Glutamatergic neuron (in vitro differentiated cells): ENCODE data around the gene UBE3D. TPM values are rescaled to one million over a fixed set of nuclear protein-coding genes. Genes with fewer than 3 reads are reported as not detected.
"Not testable (repeated sequence)": the region's sequence is repeated elsewhere in the genome, so short reads cannot be mapped to it uniquely, and the experiment has no call there.

Experiments
- DNase-seq: peaks from one replicate; pipeline ENCODE4 v3.0.0; 2022
- H3K27ac Mint-ChIP-seq: one replicate; pipeline ENCODE4 v1.8.0; 2020; ENCODE audit warnings: mild to moderate bottlenecking, mixed read lengths, inconsistent platforms; ENCODE audit not compliant: unreplicated experiment
- H3K27me3 Mint-ChIP-seq: one replicate; pipeline ENCODE4 v1.8.0; 2020; ENCODE audit warnings: mild to moderate bottlenecking, moderate library complexity, mixed read lengths, inconsistent platforms; ENCODE audit not compliant: unreplicated experiment
- H3K36me3 Mint-ChIP-seq: one replicate; pipeline ENCODE4 v1.8.0; 2020; ENCODE audit warnings: mild to moderate bottlenecking, mixed read lengths, inconsistent platforms; ENCODE audit not compliant: unreplicated experiment
- H3K4me1 Mint-ChIP-seq: one replicate; pipeline ENCODE4 v1.8.0; 2020; ENCODE audit warnings: mild to moderate bottlenecking, low read depth, mixed read lengths, inconsistent platforms; ENCODE audit not compliant: unreplicated experiment
- H3K4me3 Mint-ChIP-seq: one replicate; pipeline ENCODE4 v1.8.0; 2020; ENCODE audit warnings: mild to moderate bottlenecking, mixed read lengths, inconsistent platforms; ENCODE audit not compliant: unreplicated experiment
- H3K9me3 Mint-ChIP-seq: one replicate; pipeline ENCODE4 v1.8.0; 2020; ENCODE audit warnings: mild to moderate bottlenecking, moderate library complexity, mixed read lengths, inconsistent platforms; ENCODE audit not compliant: unreplicated experiment
- CTCF ChIP-seq: fragments of 200-600 bp; sonication (generic); IDR thresholded peaks from one replicate; pipeline ENCODE4 v1.5.0; 2021; ENCODE audit not compliant: partially characterized antibody, unreplicated experiment
- total RNA-seq: library from RNA; stranded (reverse); fragmentation: NEBNext Ultra II Directional; extraction: Animal tissue kit (Norgen Biotek cat#: 25700); gene quantifications from one replicate; pipeline ENCODE4 v1.2.1, GENCODE V29; 2021; ENCODE audit not compliant: unreplicated experiment

The UBE3D gene
- total RNA-seq, 1 donor from 2014 or later: 12.3 TPM

DNA sequence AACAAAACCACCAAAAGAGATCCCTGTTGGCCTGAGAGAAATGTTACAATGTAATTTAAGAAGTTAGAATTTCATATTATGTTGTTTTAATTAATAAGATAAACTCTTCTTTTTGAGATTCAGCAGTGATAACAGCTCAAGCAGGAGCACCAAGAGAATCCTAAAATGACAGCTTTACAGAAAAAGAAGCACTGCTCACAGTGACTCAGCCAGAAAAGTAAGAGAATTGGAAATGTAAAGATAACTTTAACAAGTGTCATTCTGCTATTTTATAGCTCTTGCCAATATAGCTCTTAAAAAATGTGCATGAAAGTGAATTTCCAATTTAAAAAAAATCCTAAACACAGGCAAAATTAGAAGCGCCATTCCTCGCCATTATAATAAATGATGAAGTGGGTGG lies 111.3 kb downstream of the UBE3D start:
- H3K4me1 Mint-ChIP-seq: peaks cover 5% of the 10 kb centered on the region
- no peak for TF ChIP-seq CTCF
- no peaks in the 10 kb centered on the region for H3K36me3 Mint-ChIP-seq
- H3K27ac Mint-ChIP-seq: no peak overlapping the region
- no peaks in the 10 kb centered on the region for H3K9me3 Mint-ChIP-seq
- peaks cover 2% of the 10 kb centered on the region for H3K27me3 Mint-ChIP-seq
- no peak for DNase-seq
- no peak overlapping the region for H3K4me3 Mint-ChIP-seq

DNA sequence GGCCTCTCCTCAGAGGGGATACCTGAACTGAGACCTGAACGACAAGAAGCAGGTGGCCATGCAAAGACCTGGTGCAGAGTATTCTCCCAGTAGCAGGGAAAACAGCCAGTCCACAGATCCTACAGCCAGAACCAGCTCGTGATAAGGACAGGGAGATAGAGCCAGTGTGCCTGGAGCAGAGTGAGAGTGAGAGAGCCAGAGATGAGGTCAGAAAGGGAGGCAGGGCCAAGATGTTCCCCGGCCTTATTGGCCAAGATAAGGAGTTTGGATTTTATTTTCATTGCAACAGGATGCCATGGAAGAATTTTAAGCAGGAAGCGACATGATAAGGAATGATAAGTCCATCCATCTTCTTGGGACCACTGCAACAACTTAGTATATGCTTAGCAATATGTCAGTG lies 111.8 kb downstream of the UBE3D start:
- no peaks in the 10 kb centered on the region for H3K36me3 Mint-ChIP-seq
- H3K9me3 Mint-ChIP-seq: no peaks in the 10 kb centered on the region
- H3K27ac Mint-ChIP-seq: no peak overlapping the region
- no peak for DNase-seq
- peaks cover 2% of the 10 kb centered on the region for H3K4me1 Mint-ChIP-seq
- H3K27me3 Mint-ChIP-seq: peaks cover 2% of the 10 kb centered on the region
- no peak overlapping the region for H3K4me3 Mint-ChIP-seq
- no peak for TF ChIP-seq CTCF

GRCh38 chr6:82951935-82952334 lies 113.7 kb downstream of the UBE3D start:
- H3K4me3 Mint-ChIP-seq: no peak overlapping the region
- no peak for TF ChIP-seq CTCF
- H3K9me3 Mint-ChIP-seq: no peaks in the 10 kb centered on the region
- no peaks in the 10 kb centered on the region for H3K36me3 Mint-ChIP-seq
- H3K27me3 Mint-ChIP-seq: peaks cover 2% of the 10 kb centered on the region
- no peak for DNase-seq
- H3K4me1 Mint-ChIP-seq: peaks cover 2% of the 10 kb centered on the region
- no peak overlapping the region for H3K27ac Mint-ChIP-seq

GRCh38 chr6:82951389-82951788 lies 114.3 kb downstream of the UBE3D start:
- TF ChIP-seq CTCF: no peak
- peaks cover 2% of the 10 kb centered on the region for H3K27me3 Mint-ChIP-seq
- no peak overlapping the region for H3K27ac Mint-ChIP-seq
- H3K4me1 Mint-ChIP-seq: peaks cover 2% of the 10 kb centered on the region
- DNase-seq: no peak
- H3K9me3 Mint-ChIP-seq: no peaks in the 10 kb centered on the region
- H3K36me3 Mint-ChIP-seq: no peaks in the 10 kb centered on the region
- H3K4me3 Mint-ChIP-seq: no peak overlapping the region

GRCh38 chr6:82930915-82931314 lies 134.7 kb downstream of the UBE3D start:
- H3K4me3 Mint-ChIP-seq, H3K27ac Mint-ChIP-seq, H3K27me3 Mint-ChIP-seq, H3K4me1 Mint-ChIP-seq, H3K9me3 Mint-ChIP-seq, DNase-seq: not testable (repeated sequence)
- H3K36me3 Mint-ChIP-seq: peaks cover 35% of the 10 kb centered on the region
